ENCODE data around the gene PLD6.

The PLD6 gene

DNA sequence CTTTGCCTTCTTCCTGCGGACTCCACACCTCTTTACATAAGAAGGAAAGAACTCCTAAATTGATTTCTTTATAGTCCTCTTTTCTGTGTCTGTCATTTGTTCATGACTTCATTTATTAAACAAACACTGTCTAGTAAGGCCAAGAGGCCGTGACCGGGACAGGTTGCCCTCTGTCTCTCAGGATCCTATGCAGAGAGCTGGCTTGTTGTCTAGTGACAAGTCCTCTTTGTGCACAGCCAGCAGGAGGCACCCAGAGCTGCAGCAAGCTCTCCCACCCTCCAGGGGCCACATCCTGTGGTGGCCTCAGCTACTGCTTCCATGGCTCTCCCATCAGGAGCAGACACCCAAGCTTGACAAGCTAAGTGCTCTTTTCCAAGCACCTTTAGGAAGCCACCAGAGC lies 50.6 kb downstream of the PLD6 start:
- H3K4me1 ChIP-seq = no peaks in the 10 kb centered on the region
- DNase-seq = no peak
- no peak overlapping the region for H3K4me3 ChIP-seq (ENCODE audit: low read depth, low read length)
- TF ChIP-seq, protein P1, sequence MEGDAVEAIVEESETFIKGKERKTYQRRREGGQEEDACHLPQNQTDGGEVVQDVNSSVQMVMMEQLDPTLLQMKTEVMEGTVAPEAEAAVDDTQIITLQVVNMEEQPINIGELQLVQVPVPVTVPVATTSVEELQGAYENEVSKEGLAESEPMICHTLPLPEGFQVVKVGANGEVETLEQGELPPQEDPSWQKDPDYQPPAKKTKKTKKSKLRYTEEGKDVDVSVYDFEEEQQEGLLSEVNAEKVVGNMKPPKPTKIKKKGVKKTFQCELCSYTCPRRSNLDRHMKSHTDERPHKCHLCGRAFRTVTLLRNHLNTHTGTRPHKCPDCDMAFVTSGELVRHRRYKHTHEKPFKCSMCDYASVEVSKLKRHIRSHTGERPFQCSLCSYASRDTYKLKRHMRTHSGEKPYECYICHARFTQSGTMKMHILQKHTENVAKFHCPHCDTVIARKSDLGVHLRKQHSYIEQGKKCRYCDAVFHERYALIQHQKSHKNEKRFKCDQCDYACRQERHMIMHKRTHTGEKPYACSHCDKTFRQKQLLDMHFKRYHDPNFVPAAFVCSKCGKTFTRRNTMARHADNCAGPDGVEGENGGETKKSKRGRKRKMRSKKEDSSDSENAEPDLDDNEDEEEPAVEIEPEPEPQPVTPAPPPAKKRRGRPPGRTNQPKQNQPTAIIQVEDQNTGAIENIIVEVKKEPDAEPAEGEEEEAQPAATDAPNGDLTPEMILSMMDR (IDR thresholded peaks at IDR 0.05; ENCODE audit: low read depth, low read length) = no peak
- H3K27me3 ChIP-seq = no peaks in the 10 kb centered on the region
- H3K36me3 ChIP-seq = peaks cover 19% of the 10 kb centered on the region
- no peaks in the 10 kb centered on the region for H3K9me3 ChIP-seq

DNA sequence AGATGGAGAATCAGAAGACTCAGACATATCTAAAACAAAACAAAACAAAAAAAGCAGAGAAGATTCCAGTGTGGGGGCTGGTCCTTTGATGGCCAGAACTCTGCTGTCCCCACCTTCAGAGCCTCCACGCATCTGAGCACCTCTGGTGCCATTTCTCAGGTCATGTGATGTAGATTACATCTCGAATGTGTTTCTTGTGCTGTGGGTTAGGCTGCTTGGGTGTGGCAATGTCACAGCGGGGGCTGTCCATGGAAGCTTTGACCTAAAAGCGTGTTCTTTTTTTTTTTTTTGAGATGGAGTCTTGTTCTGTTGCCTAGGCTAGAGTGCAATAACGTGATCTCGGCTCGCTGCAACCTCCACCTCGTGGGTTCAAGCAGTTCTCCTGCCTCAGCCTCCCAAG lies 51.2 kb downstream of the PLD6 start:
- Histone ChIP-seq H3K27me3 (no peaks in the 10 kb centered on the region), H3K36me3 (peaks cover 19% of the 10 kb centered on the region), H3K4me1 (no peaks in the 10 kb centered on the region), H3K4me3 (ENCODE audit: low read depth, low read length) (no peak overlapping the region), H3K9me3 (no peaks in the 10 kb centered on the region)
- DNase-seq = no peak
- TF ChIP-seq, protein P1 (IDR thresholded peaks at IDR 0.05; ENCODE audit: low read depth, low read length) = no peak

DNA sequence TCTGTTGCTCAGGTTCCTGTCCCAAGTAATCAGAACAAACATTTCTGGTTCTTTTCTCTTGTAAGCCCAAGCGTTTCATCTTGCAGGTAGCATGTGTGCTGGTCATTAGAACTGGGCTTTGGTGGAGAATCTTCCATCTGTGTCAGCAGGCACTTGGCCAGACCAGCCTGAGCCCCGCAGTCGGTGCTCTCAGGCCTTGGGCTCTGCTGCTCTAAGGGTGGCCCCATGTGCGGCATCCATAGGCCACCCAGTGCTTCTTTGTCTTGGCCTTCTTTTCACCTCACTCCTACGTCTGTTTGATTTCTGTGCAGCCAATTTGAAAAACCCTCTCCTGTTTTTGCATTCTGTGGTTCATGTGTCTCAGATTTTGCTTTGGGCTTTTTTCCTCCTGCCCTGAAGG lies 51.6 kb downstream of the PLD6 start:
- no peak for DNase-seq
- peaks cover 19% of the 10 kb centered on the region for H3K36me3 ChIP-seq

DNA sequence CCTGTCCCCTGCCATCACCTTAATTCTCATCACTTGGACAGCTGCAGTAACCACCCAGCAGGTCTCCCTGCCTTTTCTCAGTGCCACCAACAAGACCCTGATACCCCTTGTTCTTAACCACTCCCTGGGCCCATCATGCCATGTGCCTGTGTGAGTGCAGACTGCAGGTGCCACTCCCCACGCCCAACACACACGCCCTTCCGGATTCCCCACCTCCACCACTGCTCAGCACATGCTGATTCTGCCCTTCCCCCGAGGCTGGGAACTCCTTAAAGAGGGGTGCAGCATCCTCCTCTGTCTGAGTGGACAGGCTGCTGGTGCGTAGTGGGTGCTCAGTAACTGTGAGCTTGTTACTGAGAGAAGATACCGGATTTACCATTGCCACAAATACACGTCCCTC lies 52.4 kb downstream of the PLD6 start:
- Histone ChIP-seq H3K9me3 (no peaks in the 10 kb centered on the region), H3K36me3 (peaks cover 19% of the 10 kb centered on the region), H3K27me3 (no peaks in the 10 kb centered on the region), H3K4me1 (no peaks in the 10 kb centered on the region), H3K4me3 (ENCODE audit: low read depth, low read length) (no peak overlapping the region)
- TF ChIP-seq, protein P1 (IDR thresholded peaks at IDR 0.05; ENCODE audit: low read depth, low read length) = no peak
- DNase-seq = no peak

More for the DNA sequence above, 51.6 kb downstream of the PLD6 start:
- no peak overlapping the region for H3K4me3 ChIP-seq (ENCODE audit: low read depth, low read length)
- no peaks in the 10 kb centered on the region for H3K9me3 ChIP-seq
- TF ChIP-seq, protein P1 (IDR thresholded peaks at IDR 0.05; ENCODE audit: low read depth, low read length) = no peak
- no peaks in the 10 kb centered on the region for H3K27me3 ChIP-seq
- no peaks in the 10 kb centered on the region for H3K4me1 ChIP-seq

DNA sequence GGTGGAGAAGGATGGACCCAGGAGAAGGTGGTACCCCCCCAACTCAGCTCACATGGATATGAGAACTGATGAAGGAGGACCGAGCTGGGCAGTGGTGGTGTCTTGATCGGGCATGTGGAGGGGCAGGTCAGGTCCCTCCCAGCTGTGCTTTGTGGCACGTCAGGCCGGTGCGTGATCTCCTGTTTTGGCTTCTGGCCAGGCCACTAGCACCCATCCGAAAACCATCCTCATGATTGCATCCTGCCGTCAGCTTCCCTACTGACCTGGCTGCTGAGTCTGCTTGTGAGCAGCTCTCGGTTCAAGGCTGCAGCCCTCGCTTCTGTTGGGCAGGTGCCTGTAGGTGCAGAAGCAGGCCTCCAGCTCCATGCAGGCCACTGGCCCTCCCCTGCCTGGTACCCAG lies 53.1 kb downstream of the PLD6 start:
- DNase-seq = no peak
- Histone ChIP-seq H3K27me3 (no peaks in the 10 kb centered on the region), H3K36me3 (peaks cover 19% of the 10 kb centered on the region), H3K9me3 (no peaks in the 10 kb centered on the region), H3K4me3 (ENCODE audit: low read depth, low read length) (no peak overlapping the region), H3K4me1 (no peaks in the 10 kb centered on the region)
- TF ChIP-seq, protein P1 (IDR thresholded peaks at IDR 0.05; ENCODE audit: low read depth, low read length) = no peak

DNA sequence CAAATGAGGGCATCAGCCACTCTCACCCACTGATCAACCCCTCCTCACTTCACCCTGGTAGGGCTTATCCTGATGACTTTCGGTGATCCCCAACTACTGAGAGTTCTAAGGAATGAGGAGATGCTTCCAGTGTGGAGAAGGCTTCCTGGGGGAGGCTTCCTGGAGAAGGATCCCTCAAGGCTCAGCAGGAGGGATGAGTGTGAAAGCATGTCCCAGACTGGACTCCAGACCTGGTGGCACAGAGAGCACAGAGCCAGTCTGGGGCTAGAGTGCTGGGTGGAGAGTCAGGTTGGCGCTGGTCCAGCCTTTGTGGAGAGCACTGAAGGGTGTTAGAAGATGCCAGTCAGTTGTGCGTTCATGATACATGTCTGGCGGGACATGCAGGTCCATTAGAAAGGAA lies 53.7 kb downstream of the PLD6 start:
- H3K4me1 ChIP-seq = no peaks in the 10 kb centered on the region
- H3K4me3 ChIP-seq (ENCODE audit: low read depth, low read length) = no peak overlapping the region
- H3K36me3 ChIP-seq = peaks cover 19% of the 10 kb centered on the region
- no peak for DNase-seq
- H3K9me3 ChIP-seq = no peaks in the 10 kb centered on the region
- TF ChIP-seq, protein P1 (IDR thresholded peaks at IDR 0.05; ENCODE audit: low read depth, low read length) = no peak
- no peaks in the 10 kb centered on the region for H3K27me3 ChIP-seq
